GM18858 (cell line): Measurements from ENCODE around the gene CADPS.
A peak's percentile ranks its signal among the peaks of the same experiment; 100 is the strongest.

Experiments used
- ATAC-seq: cut with Tn5 transposase; IDR thresholded peaks from one replicate; pipeline ENCODE4 v1.9.1; 2021; ENCODE audit not compliant: unreplicated experiment

CADPS gene

DNA sequence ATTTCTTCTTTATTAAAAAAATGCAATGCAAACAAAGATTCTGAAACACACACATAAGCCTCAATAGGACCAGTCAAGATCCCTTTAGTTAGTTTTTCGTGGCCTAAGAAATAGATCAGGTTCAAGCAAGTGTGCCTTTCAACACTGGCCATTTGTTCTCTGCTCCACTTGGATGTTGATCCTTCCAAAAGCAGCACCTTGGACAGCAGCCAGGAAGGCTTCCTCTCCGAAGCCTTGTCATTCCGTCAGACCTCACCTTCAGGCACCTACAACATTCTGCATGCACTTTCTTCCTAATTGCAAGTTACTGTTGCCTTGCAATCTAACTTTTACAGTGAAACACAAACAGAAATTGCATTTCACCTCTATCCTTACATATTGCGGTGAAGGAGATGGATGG lies 346.0 kb downstream of the CADPS start:
- ATAC-seq = no peak

DNA sequence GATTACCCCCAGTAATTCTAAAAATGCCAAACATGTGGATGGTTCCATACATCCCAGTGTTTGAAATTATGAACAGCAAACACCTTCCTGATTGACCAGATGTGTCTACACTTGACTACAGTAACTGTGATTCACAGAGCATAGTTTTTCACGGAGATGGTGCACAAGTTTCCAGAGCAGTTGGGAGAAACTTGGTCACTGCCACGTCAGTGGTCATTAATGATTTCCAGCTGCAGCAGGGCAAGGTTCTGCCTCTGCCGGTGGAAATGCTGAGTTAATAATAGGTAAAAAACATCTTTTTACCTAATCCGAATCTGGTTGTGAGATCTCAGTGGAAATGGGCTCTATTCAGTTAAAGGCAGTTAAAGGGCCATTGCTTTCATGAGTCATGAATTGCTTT lies 347.7 kb downstream of the CADPS start:
- no peak for ATAC-seq

DNA sequence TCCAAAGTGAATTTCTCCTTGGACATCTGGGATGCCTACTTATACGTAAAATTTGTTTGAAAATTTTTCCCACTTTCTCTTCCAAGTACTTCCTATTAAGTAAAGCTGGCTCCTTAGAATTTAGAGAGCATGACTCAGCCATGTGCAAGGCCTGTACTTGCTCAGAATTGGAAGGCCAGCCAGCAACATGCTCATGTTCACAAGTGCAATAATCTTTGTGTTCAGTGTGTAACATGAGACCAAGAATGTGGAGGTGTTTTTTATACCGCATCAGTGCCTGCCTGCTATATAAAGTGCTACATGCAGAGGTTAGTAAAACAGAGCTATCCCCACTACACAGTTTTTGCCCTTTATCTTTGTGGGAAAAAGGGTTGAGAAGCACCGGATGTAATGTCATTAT lies 349.9 kb downstream of the CADPS start:
- ATAC-seq = no peak

DNA sequence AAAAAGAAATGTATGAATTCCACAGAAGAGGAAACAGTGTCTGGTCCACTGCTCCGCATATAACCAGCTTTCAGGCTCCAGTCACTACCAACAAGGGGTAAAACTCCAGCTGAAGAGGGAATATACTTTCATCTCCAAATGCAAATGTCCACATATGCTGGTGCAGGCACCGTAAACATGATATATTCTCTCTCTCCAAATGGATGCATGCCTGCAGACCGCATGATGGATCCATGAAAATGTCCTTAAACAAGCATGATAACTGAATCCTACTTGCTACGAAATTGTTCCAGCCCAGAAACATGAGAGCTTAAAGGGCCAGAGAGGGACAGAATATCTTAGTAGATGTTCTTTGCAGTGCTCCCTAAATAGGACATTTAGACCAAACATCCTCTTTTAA lies 351.5 kb downstream of the CADPS start:
- no peak for ATAC-seq

DNA sequence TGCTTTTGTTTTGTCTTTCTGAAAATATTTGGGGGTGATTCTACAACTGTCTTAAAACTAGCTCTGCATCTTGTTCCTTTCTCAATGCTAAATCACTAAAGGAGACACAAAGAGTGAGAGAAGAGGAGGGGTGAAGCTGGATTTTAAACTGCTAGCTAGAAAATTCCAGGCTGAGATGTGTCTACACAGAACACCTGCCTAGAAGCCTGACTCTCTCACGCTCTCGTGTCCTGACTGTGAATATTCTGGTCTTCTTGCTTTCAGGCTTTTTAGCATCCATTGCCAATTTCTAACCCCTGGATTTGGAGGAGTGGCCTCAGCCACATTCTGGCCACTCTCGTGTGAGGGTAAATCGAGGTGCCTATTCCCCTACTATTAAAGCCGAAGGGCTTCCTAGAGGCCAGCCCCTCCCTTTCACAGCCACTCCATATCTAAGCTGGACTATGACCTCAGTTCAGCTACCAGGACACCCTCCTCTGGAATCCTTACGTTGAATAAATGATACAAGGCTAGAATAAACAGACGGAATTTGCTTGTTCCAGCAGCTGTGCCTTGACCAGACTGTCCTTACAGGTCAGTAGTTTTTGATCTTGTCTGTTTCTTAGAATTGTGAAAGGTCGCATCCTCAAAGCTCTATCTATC lies 353.6 kb downstream of the CADPS start:
- ATAC-seq = no peak

DNA sequence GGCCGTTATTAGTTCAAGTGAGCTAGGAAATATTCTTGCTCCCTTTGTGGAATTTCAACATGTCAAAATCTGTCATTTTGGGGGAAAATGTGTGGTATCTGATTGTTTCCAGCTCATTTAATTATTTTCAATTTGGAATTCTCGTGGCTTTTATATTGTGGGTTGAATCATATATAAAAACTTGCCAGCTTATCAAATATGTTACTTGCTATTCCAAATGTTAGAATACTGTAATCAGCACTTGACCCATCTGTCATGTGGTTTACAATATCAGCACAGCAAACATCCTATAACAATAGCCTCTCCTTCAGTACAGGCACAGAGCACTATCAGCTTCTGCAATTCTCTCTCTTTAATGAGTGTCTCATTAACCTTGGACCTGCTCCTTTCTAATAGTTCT lies 371.7 kb downstream of the CADPS start:
- no peak for ATAC-seq

DNA sequence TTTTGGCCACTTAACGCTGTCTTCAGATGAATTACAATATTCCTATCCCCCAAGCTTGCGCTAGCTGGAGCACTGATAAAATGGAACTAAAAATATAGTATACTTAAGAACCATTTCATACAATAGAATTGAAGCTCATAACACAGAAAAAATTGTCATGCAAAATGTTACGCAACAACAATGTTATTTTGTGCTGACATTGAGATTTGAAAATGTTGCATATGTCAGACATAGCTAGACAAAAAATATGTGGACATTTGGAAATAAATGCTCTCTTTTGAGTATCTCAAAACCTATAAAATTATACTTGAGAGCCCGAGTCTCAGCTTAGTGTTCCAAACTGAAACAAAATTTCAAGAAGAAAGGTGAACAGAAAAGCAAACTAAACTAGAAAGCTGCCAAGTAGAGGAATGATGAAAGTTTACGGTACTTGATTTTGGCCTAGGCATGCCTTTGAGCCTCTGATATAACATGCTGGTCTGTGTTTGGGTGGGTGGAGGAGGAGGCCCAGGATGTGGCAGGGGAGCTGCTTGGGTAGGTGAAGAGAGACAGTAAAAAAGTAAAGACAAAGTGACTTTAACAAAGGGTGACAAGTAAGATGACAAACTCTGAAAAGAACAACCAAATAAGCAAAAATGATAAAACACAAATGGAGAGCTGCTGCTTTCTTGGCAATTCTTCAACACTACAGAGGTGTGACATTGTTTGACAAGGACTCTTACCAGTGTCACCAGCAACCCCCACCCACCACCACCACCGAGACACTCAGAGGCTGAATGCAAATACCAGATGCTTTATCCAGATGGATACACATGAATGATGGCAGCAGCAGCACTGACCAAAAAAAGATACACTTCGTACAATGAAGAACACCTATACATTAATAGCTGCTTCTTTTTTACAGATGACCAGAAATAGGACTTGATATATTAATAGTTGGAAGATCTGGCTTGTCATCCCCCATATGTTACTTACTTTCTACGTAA lies 372.6 kb downstream of the CADPS start:
- peak; percentile 66 for ATAC-seq

DNA sequence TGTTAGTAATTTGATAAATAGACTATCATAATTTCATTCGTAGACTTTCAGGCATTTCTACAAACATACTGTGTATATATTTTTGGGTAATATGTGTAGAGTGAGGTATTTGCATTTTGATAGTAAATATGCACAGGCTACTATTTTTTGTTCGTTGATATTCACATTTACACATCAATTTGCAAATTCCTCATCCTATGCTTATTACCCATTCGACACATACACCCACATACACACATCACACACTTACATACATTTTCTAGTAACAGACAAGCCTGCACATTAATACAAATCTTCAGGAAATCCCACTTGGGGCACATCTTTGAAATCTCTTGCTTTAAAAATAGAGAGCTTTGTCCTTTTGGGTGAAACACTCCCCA lies 373.9 kb downstream of the CADPS start:
- no peak for ATAC-seq

DNA sequence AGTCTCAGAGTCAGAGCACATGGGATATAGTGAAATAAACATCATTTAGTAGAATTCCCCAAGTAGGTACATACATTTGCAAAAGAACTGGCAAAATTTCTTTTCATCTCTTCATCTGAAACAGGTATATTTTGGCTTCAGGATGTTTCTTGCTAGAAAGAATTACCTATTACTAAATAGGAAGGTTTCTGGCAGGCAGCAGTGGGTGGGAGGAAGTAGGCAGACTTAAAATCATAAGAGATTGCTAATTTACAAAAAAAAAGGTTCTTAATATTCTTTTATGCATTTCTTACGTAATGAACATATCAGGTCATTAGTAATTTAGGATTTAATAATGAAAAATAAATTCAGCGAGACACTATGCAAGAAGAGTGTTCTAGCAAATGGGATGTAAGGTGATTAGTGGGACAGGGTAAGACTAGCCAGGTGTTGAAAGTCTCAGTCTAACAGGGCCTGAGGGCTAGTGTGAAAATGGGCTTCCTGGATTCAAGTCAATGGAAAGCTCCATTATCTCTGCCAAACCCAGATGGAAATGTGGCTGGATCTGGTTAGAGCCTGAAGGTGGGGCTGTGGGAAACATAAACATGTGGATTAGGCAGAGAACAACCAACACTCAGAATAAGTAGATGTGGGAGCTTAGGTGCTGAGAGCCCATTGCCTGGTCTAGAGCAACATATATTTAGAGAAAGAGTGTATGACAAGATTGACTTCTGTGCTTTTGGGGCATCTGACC lies 374.5 kb downstream of the CADPS start:
- no peak for ATAC-seq

DNA sequence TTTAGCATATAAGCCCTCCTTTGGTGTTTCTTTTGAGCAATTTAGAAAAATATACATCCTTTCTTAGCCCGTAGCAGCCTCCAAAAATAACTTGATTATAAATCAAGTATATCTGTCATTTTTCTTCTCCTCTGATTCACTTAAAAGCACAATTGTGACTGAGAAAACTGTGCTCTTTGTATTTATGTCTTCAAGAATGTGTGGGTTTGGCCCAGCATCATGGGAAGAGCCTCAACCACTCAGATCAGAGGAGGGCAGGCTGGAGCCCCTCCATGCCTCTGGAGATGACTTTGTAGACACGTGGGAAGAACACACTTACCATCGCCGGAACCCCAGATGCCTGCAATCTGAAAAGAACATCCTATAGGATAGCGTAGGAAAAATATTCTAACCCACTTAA lies 378.1 kb downstream of the CADPS start:
- ATAC-seq = no peak

DNA sequence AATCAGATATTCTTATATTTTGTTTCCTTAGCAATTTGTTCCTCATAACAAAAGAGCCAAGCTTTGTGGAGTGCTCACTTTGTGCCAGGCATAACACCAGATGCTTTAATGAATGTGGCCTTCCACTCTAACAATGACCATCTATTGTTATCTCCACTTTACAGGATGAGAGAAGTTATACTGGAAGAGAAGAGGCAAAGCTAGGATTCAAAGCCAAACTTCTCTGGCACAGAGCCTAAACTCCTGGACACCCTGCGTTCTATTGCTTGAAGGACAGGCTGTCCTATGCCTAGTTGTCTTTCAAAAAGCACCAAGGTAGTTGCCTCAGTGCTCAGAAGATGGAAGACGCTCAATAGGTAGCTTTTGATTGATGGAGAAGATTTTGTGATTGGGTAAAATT lies 378.7 kb downstream of the CADPS start:
- ATAC-seq = no peak

DNA sequence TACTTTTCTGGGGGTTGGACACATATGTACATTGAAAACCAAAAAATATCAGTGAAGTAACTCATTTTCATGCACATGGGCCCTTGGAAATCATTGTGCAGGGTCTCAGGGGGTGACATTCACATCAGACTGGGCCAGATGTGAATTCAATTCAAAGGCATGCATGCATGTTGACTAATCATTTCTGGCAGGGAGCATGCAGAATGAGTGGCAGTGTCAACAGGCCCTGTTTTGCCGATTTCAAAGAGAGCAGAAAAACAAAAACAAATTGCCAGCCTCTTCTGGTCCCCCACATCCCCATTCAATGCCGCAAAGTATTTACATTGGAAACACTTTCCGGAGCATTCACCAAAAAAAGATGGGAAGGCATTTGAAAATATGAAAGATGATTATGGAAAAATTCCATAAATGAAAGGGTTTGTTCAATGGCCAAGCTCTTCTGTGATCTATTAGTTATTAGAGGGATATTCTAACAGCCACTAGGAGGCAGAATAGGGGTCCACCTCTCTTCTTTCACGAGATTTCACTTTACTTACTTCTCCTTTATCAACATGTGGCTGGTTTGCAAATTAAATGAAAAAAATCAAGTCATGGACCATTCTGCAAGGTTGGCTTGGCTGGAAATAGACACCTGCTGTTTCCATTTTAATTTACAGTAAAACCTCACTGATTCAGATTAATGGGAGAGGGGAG lies 382.0 kb downstream of the CADPS start:
- ATAC-seq = no peak

DNA sequence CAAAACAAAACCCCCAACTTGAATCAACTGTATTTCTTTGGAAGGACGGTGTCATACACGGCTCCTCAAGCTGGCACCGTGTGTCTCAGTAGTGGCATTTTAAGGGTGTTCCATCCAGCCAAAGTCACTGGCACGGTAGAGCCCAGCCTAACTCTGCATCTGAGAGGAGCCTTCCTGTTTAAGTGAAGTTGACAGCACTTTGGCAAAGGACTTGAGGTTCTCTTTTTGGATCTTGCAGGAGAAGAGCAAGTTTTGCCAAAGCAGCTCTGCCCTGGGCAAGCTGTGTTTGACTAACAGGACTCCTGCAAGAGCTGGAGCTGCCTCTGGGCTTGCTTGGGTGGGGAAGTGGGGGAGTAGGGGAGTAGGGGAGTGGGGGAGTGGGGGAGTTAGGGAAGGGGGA lies 392.3 kb downstream of the CADPS start:
- no peak for ATAC-seq

DNA sequence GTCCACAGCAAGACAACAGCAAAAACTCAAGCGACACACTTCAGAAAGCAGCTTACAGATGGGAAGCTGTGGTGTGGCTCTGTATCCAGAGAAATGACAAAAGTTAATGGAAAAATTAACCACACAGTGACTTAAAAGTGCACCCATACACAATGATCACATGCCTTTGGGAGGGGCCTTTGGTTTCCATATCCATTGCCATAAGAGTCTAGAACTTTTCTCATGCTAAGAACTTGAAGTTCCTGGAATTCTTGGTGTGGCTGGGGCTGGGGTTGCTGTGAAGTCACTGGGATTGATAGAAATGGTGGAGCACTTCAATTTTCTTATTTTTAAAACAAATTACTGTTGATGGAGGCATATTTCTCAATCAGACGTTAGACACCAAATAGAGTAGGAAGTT lies 393.3 kb downstream of the CADPS start:
- ATAC-seq = no peak

DNA sequence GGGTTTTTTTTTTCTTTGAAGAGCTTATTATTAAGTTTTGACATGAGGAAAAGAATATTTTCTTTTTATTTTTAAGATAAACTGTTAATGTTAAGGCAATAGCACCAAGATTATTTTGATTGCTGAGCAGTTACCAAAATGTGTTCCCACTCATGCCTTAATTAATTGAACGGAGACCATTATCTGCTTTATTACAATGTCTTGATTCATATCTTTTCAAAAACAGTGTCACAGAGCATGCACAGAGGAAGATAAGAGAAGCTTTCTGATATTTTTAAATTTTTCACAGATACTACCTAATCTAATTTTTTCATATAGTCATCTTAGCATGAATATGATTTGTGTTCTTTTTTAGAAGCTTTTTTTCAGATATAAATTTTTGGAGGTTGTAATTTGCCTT lies 395.2 kb downstream of the CADPS start:
- no peak for ATAC-seq

DNA sequence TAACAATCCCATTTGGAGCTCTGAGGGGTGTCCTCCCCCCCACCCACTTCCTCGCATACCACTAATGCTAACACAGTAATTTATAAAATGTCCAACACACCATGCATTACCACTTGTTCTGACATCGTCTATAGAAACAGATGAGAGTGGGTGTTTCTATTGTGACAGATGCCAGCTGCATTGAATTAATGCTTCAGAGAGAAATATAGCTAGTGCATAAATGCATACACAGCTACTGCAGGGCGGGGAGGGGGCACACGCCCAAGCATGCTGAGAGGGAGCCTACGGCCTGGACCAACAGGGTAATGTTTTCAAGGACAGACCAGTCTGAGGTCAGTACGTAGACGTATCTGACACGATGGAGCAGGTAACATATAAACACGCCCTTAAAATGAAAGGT lies 395.9 kb downstream of the CADPS start:
- ATAC-seq = no peak

DNA sequence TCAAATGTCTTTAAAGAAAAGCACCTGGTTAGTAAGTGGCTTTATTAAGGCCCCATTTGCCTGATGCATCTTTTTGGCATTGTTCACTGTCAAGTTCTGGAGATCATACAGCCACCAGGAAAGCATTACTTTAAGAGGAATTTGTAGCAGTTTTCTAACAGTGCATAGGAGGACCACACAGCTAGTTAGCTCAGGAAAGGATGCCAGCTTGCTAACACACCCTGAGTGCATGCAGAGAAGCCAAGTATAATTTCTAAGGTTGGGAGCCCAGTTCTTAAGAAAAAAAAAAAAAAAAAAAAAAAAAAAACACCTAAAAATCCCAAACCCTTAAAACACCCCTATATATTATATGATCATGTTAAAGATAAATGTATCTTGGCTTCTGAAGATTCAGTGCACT lies 399.9 kb downstream of the CADPS start:
- no peak for ATAC-seq

DNA sequence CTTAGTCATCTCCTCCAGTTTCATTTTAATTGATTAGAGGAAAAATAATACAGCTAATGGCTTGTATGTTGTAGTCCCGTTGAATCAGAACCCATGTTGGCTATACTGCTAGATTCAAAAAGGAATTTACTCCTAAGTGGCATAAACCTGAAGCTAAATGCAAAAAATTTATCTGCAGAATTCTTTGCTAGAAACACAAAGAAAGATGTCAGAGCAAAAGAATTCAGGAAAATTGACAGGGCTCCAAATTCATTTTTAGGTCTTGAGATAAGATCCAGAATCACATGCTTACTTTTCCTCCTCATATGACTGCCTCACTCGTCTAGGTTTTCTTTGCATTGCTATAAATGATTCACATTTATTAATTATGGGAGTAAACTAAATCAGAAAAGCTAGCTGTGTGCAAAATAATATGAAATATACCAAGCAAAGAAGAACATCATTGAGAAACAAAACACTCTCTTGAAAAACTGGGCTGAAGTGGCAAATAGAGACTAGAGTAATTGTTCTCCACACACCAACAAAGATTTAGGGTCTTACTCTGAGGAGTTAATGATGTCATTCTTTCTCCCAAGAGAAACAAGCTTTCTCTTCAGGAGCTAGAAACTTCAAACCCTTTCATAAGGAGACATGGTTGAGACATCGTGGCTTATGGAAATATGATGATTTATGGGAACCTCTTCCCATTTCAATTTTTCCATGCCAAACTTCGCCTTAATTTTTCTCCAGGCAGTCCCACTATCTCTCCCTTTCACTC lies 407.1 kb downstream of the CADPS start:
- no peak for ATAC-seq

DNA sequence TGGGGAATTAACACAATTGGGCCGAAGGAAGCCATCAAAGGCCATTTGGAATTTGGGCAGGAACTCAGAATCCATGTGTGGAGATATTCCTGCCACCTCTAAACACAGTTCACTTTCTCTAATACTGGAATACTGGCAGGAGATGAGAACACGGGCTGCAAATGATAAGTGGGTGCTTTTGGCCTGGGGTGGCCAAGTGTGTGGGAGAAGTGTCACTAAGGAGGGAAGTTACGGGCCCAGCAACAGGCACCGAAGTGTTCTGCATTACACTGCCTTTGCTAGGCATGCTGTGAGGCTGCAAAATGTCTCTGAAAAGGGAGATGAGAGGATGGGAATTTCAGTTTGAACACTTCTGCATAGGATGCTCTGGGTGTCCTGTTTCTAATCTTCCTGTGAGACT lies 412.4 kb downstream of the CADPS start:
- no peak for ATAC-seq

DNA sequence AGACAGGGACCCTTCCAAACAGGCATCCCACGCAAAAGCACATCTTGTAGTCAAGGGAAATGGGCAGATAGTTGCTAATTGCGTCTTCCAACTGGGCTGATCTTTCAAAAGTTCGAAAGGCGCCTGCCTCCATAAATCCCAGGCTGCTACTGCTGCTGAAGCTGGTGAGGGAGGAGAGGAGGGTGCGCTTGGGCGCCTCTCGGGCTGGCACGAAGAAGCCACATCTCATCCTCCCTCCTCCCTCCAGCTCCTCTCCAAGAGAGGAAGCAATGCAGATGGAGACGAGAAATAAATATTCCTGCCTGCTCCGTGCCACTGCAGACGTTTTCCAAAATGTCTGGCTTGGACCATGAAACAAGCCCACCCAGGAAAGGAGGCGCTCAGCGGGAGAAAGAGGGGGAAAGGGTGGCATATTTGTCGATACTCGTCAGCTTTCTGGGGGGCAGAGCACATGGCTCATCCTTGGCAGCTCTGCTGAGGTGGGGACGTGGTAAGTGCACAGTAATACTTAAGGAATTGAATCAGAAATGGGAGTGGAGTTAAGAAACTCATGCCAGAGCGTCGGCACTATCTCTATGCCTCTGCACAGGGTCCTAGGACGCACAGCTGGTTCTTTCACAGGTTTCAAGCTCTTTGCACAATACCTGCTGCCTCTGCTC lies 413.0 kb downstream of the CADPS start:
- no peak for ATAC-seq
